ENCODE results near the gene CIITA.

Gene CIITA

DNA sequence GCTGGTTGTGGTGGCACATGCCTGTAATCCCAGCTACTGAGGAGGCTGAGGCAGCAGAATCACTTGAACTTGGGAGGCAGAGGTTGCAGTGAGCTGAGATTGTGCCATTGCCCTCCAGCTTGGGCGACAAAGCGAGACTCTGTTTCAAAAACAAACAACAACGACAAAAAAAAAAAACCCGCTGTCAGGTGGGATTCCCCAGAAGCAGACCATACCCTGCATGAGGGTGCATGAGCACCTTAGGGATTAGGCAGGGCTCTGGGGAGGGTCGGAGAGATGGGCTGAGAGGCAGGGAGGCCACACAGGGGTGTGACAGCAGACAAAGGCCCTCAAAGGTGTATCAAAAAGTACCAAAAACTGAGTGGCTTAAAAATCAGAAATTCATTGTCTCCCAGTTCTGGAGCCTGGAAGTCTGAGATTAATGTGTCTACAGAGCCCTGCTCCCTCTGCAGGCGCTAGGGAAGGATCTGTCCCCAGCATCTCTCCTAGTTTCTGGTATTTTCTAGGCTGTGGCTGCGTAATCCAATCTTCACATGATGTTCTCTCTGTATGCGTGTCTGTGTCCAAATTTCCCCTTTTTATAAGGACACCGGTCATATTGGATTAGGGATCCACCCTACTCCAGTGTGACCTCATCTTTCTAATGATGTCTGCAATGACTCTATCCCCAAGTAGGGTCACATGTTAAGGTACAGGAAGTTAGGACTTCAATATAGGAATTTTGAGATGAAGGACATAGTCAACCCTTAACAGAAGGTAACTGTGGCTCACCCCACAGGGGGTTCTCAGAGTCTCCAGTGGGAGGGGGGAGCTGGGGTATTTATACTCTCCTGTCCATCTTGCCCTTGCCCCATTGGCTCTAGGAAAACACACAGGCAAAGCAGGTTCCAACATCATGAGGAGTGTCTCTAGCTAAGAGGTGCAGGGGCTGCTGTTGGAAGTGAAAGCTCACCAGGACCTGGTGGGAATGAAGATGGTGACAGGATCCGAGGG is 44.8 kb upstream of the CIITA start:
- H3K4me3 ChIP-seq (ENCODE audit: low read depth, low read length, poor library complexity, severe bottlenecking): no peak overlapping the region
- TF ChIP-seq EZH2 (IDR thresholded peaks at IDR 0.05; ENCODE audit: borderline replicate concordance, low read length): no peak
- TF ChIP-seq, protein P1, sequence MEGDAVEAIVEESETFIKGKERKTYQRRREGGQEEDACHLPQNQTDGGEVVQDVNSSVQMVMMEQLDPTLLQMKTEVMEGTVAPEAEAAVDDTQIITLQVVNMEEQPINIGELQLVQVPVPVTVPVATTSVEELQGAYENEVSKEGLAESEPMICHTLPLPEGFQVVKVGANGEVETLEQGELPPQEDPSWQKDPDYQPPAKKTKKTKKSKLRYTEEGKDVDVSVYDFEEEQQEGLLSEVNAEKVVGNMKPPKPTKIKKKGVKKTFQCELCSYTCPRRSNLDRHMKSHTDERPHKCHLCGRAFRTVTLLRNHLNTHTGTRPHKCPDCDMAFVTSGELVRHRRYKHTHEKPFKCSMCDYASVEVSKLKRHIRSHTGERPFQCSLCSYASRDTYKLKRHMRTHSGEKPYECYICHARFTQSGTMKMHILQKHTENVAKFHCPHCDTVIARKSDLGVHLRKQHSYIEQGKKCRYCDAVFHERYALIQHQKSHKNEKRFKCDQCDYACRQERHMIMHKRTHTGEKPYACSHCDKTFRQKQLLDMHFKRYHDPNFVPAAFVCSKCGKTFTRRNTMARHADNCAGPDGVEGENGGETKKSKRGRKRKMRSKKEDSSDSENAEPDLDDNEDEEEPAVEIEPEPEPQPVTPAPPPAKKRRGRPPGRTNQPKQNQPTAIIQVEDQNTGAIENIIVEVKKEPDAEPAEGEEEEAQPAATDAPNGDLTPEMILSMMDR (IDR thresholded peaks at IDR 0.05; ENCODE audit: low read length): no peak
- H3K79me2 ChIP-seq (ENCODE audit: insufficient read depth, low read length): no peaks in the 10 kb centered on the region
- H3K4me2 ChIP-seq (ENCODE audit: low read length): no peak overlapping the region
- no peak overlapping the region for H3K9ac ChIP-seq (ENCODE audit: low read length)
- no peak overlapping the region for H2AFZ ChIP-seq (ENCODE audit: low read length)
- H3K27ac ChIP-seq (ENCODE audit: low read depth, low read length, poor library complexity, severe bottlenecking): no peak overlapping the region
- H3K9me2 ChIP-seq (ENCODE audit: low read depth, low read length): no peaks in the 10 kb centered on the region
- H3K27me3 ChIP-seq (ENCODE audit: insufficient read depth, low read length): no peaks in the 10 kb centered on the region; the same call in 1 of the 2 replicates
- H4K20me1 ChIP-seq (ENCODE audit: insufficient read depth, low read length): no peaks in the 10 kb centered on the region
- no peaks in the 10 kb centered on the region for H3K9me3 ChIP-seq (ENCODE audit: low read length)
- no peaks in the 10 kb centered on the region for H3K36me3 ChIP-seq (ENCODE audit: insufficient read depth, low read length)
- no peaks in the 10 kb centered on the region for H3F3A ChIP-seq (ENCODE audit: insufficient read depth, low read length)
- peaks cover 4% of the 10 kb centered on the region for H3K4me1 ChIP-seq (ENCODE audit: insufficient read depth, low read length, severe bottlenecking)

DNA sequence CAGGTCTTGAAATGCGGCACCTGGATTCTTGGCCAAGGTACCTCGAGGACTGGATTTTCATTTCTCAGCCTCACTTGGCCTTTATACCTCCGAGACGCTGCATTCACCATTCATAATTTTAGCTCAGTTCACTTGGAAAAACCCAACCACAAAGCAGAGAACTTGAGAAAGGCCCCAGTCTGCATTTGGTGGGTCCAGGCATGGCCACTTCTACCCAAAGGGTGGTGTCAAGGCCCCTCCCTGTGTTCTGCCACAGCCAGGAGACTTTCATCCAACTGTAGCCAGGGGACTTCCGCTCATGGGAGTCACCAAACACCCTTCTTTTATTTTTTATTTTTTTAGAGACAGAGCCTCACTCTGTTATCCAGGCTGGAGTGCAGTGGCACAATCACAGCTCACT is 43.7 kb upstream of the CIITA start:
- H3K9me2 ChIP-seq (ENCODE audit: low read depth, low read length): no peaks in the 10 kb centered on the region
- H4K20me1 ChIP-seq (ENCODE audit: insufficient read depth, low read length): no peaks in the 10 kb centered on the region
- H3K36me3 ChIP-seq (ENCODE audit: insufficient read depth, low read length): no peaks in the 10 kb centered on the region; the same call in 1 of the 2 replicates
- no peak for TF ChIP-seq EZH2 (IDR thresholded peaks at IDR 0.05; ENCODE audit: borderline replicate concordance, low read length)
- TF ChIP-seq, protein P1 (IDR thresholded peaks at IDR 0.05; ENCODE audit: low read length): no peak
- H3K4me1 ChIP-seq (ENCODE audit: insufficient read depth, low read length, severe bottlenecking): peaks cover 4% of the 10 kb centered on the region
- no peaks in the 10 kb centered on the region for H3K9me3 ChIP-seq (ENCODE audit: low read length)
- H3K9ac ChIP-seq (ENCODE audit: low read length): no peak overlapping the region
- no peak overlapping the region for H3K27ac ChIP-seq (ENCODE audit: low read depth, low read length, poor library complexity, severe bottlenecking)
- no peak overlapping the region for H3K4me2 ChIP-seq (ENCODE audit: low read length)
- no peak overlapping the region for H2AFZ ChIP-seq (ENCODE audit: low read length)
- H3K79me2 ChIP-seq (ENCODE audit: insufficient read depth, low read length): no peaks in the 10 kb centered on the region
- H3K27me3 ChIP-seq (ENCODE audit: insufficient read depth, low read length): no peaks in the 10 kb centered on the region; the same call in 1 of the 2 replicates
- H3F3A ChIP-seq (ENCODE audit: insufficient read depth, low read length): no peaks in the 10 kb centered on the region
- H3K4me3 ChIP-seq (ENCODE audit: low read depth, low read length, poor library complexity, severe bottlenecking): no peak overlapping the region

DNA sequence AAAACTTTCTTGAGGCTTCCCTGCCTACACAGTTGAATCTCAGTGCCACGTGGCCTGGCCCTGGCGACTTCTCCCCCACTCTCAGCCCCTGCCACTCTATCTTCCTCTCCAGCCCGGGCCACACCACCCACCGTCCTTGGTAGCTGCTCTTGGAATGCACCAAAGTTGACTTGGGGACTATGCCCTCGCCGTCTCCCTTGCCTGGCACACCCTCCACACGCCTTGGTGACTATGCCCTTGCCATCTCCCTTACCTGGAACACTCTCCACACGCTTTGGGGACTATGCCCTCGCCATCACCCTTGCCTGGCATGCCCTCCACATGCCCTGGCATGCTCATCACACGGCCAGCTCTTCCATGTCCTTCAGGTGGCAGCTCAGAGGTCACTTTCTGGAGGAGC is 42.9 kb upstream of the CIITA start:
- H2AFZ ChIP-seq (ENCODE audit: low read length): no peak overlapping the region
- no peaks in the 10 kb centered on the region for H3K4me1 ChIP-seq (ENCODE audit: insufficient read depth, low read length, severe bottlenecking)
- TF ChIP-seq EZH2 (IDR thresholded peaks at IDR 0.05; ENCODE audit: borderline replicate concordance, low read length): no peak
- TF ChIP-seq, protein P1 (IDR thresholded peaks at IDR 0.05; ENCODE audit: low read length): no peak
- no peak overlapping the region for H3K9ac ChIP-seq (ENCODE audit: low read length)
- no peak overlapping the region for H3K27ac ChIP-seq (ENCODE audit: low read depth, low read length, poor library complexity, severe bottlenecking)
- H3K4me2 ChIP-seq (ENCODE audit: low read length): no peak overlapping the region
- H3F3A ChIP-seq (ENCODE audit: insufficient read depth, low read length): no peaks in the 10 kb centered on the region
- no peak overlapping the region for H3K4me3 ChIP-seq (ENCODE audit: low read depth, low read length, poor library complexity, severe bottlenecking)
- H3K27me3 ChIP-seq (ENCODE audit: insufficient read depth, low read length): no peaks in the 10 kb centered on the region; the same call in 1 of the 2 replicates
- H4K20me1 ChIP-seq (ENCODE audit: insufficient read depth, low read length): no peaks in the 10 kb centered on the region
- no peaks in the 10 kb centered on the region for H3K9me2 ChIP-seq (ENCODE audit: low read depth, low read length)
- no peaks in the 10 kb centered on the region for H3K9me3 ChIP-seq (ENCODE audit: low read length)
- H3K79me2 ChIP-seq (ENCODE audit: insufficient read depth, low read length): no peaks in the 10 kb centered on the region
- no peaks in the 10 kb centered on the region; the same call in 1 of the 2 replicates for H3K36me3 ChIP-seq (ENCODE audit: insufficient read depth, low read length)
